Stimulated activated CD8-positive, alpha-beta memory T cell treated with anti-CD3 and anti-CD28 coated beads, Interleukin-4, amount 100 ng/mL, for 1 hour (primary cell): Measurements from ENCODE around the gene PLA2G2E.
"Not testable (repeated sequence)": the region's sequence is repeated elsewhere in the genome, so short reads cannot be mapped to it uniquely, and the experiment has no call there.

ENCODE experiments used
- DNase-seq, 2 donors: peaks; one replicate each; pipeline ENCODE4 v3.0.0-alpha.2; 2020; ENCODE audit warnings: low read depth in 2 of 2, low spot score in 1 of 2

The PLA2G2E gene

GRCh38 chr1:19884312-19884711 is 39.1 kb downstream of the PLA2G2E start:
- DNase-seq: no peak

GRCh38 chr1:19882111-19883071 is 41.0 kb downstream of the PLA2G2E start, which contains the start of gene OTUD3:
Gene OTUD3, plus strand, starts transcription at chr1:19882395. Its CDS starts 119 bp downstream, at chr1:19882514.
- DNase-seq: peak; percentile 76 to 88

- not testable (repeated sequence) for DNase-seq
Measured at GRCh38 chr1:19880841-19881240, 42.6 kb downstream of the PLA2G2E start.

- no peak for DNase-seq
Measured at GRCh38 chr1:19879661-19880060, 43.8 kb downstream of the PLA2G2E start.

- no peak for DNase-seq
Measured at GRCh38 chr1:19879227-19879626, 44.2 kb downstream of the PLA2G2E start.

GRCh38 chr1:19878637-19878985 is 44.8 kb downstream of the PLA2G2E start:
- DNase-seq: no peak

GRCh38 chr1:19877821-19878636 is 45.4 kb downstream of the PLA2G2E start:
- DNase-seq: no peak

- no peak for DNase-seq
Measured at GRCh38 chr1:19877181-19877750, 46.2 kb downstream of the PLA2G2E start.

- DNase-seq: no peak
Measured at GRCh38 chr1:19872190-19872589, 51.2 kb downstream of the PLA2G2E start.
